ENCODE measurements around the gene OLIG2. TPM values are rescaled to one million over a fixed set of nuclear protein-coding genes. Genes with fewer than 3 reads are reported as not detected.

Gene OLIG2
- total RNA-seq, 1 donor from 2014 or later: 2.5 TPM

- no peaks in the 10 kb centered on the region for H3K36me3 Mint-ChIP-seq (ENCODE audit: low read depth, unreplicated experiment)
- no peak for DNase-seq (ENCODE audit: low read depth)
- Histone ChIP-seq H3K4me2 (ENCODE audit: low read length) (no peak overlapping the region), H2AFZ (ENCODE audit: low read depth, low read length) (no peak overlapping the region), H3K9ac (ENCODE audit: low read length) (no peak overlapping the region), H3K27me3 (ENCODE audit: insufficient read depth, low read length) (peaks cover 46% of the 10 kb centered on the region), H3K27ac (ENCODE audit: low read depth, low read length) (no peak overlapping the region), H3K9me3 (ENCODE audit: insufficient read depth, low read depth, low read length) (peaks cover 6% of the 10 kb centered on the region), H4K20me1 (ENCODE audit: insufficient read depth, low read length) (no peaks in the 10 kb centered on the region), H3K4me3 (ENCODE audit: insufficient read depth, low read depth, low read length) (no peak overlapping the region), H3K4me1 (ENCODE audit: insufficient read depth, low read length) (no peaks in the 10 kb centered on the region), H3K36me3 (ENCODE audit: insufficient read depth, low read length) (no peaks in the 10 kb centered on the region), H3K79me2 (ENCODE audit: insufficient read depth, low read length) (no peaks in the 10 kb centered on the region)
- no peak for FAIRE-seq
- H3K27me3 Mint-ChIP-seq (ENCODE audit: low read depth, unreplicated experiment): peaks cover 32% of the 10 kb centered on the region
- H3K4me1 Mint-ChIP-seq (ENCODE audit: low read depth, unreplicated experiment): peaks cover 18% of the 10 kb centered on the region
- H3K9me3 Mint-ChIP-seq (ENCODE audit: unreplicated experiment): peaks cover 10% of the 10 kb centered on the region
- H3K27ac Mint-ChIP-seq (ENCODE audit: unreplicated experiment): peak overlapping the region; percentile 7
- no peak overlapping the region for H3K4me3 Mint-ChIP-seq (ENCODE audit: unreplicated experiment)
- no peak for TF ChIP-seq EZH2 (IDR thresholded peaks at IDR 0.05; ENCODE audit: insufficient read depth, low read length)
- TF ChIP-seq, protein P1, sequence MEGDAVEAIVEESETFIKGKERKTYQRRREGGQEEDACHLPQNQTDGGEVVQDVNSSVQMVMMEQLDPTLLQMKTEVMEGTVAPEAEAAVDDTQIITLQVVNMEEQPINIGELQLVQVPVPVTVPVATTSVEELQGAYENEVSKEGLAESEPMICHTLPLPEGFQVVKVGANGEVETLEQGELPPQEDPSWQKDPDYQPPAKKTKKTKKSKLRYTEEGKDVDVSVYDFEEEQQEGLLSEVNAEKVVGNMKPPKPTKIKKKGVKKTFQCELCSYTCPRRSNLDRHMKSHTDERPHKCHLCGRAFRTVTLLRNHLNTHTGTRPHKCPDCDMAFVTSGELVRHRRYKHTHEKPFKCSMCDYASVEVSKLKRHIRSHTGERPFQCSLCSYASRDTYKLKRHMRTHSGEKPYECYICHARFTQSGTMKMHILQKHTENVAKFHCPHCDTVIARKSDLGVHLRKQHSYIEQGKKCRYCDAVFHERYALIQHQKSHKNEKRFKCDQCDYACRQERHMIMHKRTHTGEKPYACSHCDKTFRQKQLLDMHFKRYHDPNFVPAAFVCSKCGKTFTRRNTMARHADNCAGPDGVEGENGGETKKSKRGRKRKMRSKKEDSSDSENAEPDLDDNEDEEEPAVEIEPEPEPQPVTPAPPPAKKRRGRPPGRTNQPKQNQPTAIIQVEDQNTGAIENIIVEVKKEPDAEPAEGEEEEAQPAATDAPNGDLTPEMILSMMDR (IDR thresholded peaks at IDR 0.05; ENCODE audit: insufficient read depth, low read depth, low read length): no peak
Observed at GRCh38 chr21:33015096-33015495, 10.6 kb upstream of the OLIG2 start.

GRCh38 chr21:33015756-33016155 lies 10.0 kb upstream of the OLIG2 start:
- no peak overlapping the region for H3K4me2 ChIP-seq (ENCODE audit: low read length)
- peaks cover 37% of the 10 kb centered on the region for H3K27me3 Mint-ChIP-seq (ENCODE audit: low read depth, unreplicated experiment)
- FAIRE-seq (no peak), DNase-seq (ENCODE audit: low read depth) (no peak)
- H3K36me3 Mint-ChIP-seq (ENCODE audit: low read depth, unreplicated experiment): no peaks in the 10 kb centered on the region
- peaks cover 6% of the 10 kb centered on the region for H3K9me3 ChIP-seq (ENCODE audit: insufficient read depth, low read depth, low read length)
- H3K36me3 ChIP-seq (ENCODE audit: insufficient read depth, low read length): no peaks in the 10 kb centered on the region
- TF ChIP-seq, protein P1 (IDR thresholded peaks at IDR 0.05; ENCODE audit: insufficient read depth, low read depth, low read length): no peak
- TF ChIP-seq EZH2 (IDR thresholded peaks at IDR 0.05; ENCODE audit: insufficient read depth, low read length): no peak
- H3K27ac Mint-ChIP-seq (ENCODE audit: unreplicated experiment): no peak overlapping the region
- H3K4me1 Mint-ChIP-seq (ENCODE audit: low read depth, unreplicated experiment): peaks cover 17% of the 10 kb centered on the region
- no peaks in the 10 kb centered on the region for H3K79me2 ChIP-seq (ENCODE audit: insufficient read depth, low read length)
- H3K9me3 Mint-ChIP-seq (ENCODE audit: unreplicated experiment): peaks cover 10% of the 10 kb centered on the region
- no peak overlapping the region for H3K4me3 ChIP-seq (ENCODE audit: insufficient read depth, low read depth, low read length)
- no peak overlapping the region for H3K9ac ChIP-seq (ENCODE audit: low read length)
- H4K20me1 ChIP-seq (ENCODE audit: insufficient read depth, low read length): no peaks in the 10 kb centered on the region
- H3K27ac ChIP-seq (ENCODE audit: low read depth, low read length): no peak overlapping the region
- peaks cover 51% of the 10 kb centered on the region for H3K27me3 ChIP-seq (ENCODE audit: insufficient read depth, low read length)
- H3K4me1 ChIP-seq (ENCODE audit: insufficient read depth, low read length): no peaks in the 10 kb centered on the region
- H3K4me3 Mint-ChIP-seq (ENCODE audit: unreplicated experiment): no peak overlapping the region
- no peak overlapping the region for H2AFZ ChIP-seq (ENCODE audit: low read depth, low read length)

DNA sequence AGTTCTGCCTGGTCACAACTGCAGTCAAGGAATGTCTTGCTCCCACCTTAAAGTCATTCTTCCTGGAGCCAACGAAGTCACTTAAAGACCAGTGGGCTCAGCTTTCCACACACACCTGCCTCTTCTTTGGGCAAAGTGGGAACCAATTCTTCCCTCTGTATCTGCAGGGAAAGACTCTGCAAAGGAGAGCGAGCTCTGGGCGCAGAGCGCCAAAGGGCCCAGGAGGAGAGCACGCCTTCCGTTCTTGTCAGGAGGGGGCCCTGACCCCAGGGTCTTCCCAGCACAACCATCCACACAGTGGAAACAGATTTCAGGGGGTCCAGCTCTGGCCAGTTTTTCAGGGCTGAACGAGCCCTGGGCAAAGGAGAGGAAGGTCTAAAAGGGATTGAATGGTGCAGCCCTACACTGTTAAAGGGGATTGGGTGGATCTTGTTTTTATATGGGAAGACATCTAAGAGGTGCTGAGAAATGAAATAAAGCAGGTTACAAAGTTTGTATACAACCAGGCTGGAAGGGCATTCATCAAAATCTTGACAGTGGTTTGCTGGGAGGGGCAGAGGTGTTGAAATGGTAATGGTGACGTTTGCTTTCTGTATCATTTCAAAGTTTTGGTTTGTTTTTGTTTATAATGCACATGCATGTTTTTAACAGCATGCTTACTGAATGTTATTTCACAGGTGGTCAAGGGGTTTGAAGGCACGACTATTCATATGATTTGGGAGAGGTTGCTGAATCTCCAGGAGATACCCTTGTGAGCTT lies 6.8 kb upstream of the OLIG2 start:
- Histone ChIP-seq H3K4me2 (ENCODE audit: low read length) (no peak overlapping the region), H3K27ac (ENCODE audit: low read depth, low read length) (no peak overlapping the region), H3K4me3 (ENCODE audit: insufficient read depth, low read depth, low read length) (no peak overlapping the region), H3K27me3 (ENCODE audit: insufficient read depth, low read length) (peaks cover 76% of the 10 kb centered on the region), H3K4me1 (ENCODE audit: insufficient read depth, low read length) (no peaks in the 10 kb centered on the region), H3K79me2 (ENCODE audit: insufficient read depth, low read length) (no peaks in the 10 kb centered on the region), H2AFZ (ENCODE audit: low read depth, low read length) (no peak overlapping the region), H3K9me3 (ENCODE audit: insufficient read depth, low read depth, low read length) (no peaks in the 10 kb centered on the region), H3K36me3 (ENCODE audit: insufficient read depth, low read length) (no peaks in the 10 kb centered on the region), H4K20me1 (ENCODE audit: insufficient read depth, low read length) (peaks cover 7% of the 10 kb centered on the region), H3K9ac (ENCODE audit: low read length) (no peak overlapping the region)
- Mint-ChIP-seq H3K27ac (ENCODE audit: unreplicated experiment) (no peak overlapping the region), H3K4me1 (ENCODE audit: low read depth, unreplicated experiment) (peaks cover 3% of the 10 kb centered on the region), H3K4me3 (ENCODE audit: unreplicated experiment) (peak overlapping the region; percentile 73), H3K27me3 (ENCODE audit: low read depth, unreplicated experiment) (peaks cover 56% of the 10 kb centered on the region), H3K36me3 (ENCODE audit: low read depth, unreplicated experiment) (peaks cover 2% of the 10 kb centered on the region), H3K9me3 (ENCODE audit: unreplicated experiment) (peaks cover 3% of the 10 kb centered on the region)
- TF ChIP-seq, protein P1 (IDR thresholded peaks at IDR 0.05; ENCODE audit: insufficient read depth, low read depth, low read length): no peak
- no peak for TF ChIP-seq EZH2 (IDR thresholded peaks at IDR 0.05; ENCODE audit: insufficient read depth, low read length)
- no peak for FAIRE-seq
- no peak for DNase-seq (ENCODE audit: low read depth)
